GM18502 (cell line): ENCODE measurements around the gene FAM107B.
A peak's percentile ranks its signal among the peaks of the same experiment; 100 is the strongest.
"Not testable (repeated sequence)": the region's sequence is repeated elsewhere in the genome, so short reads cannot be mapped to it uniquely, and the experiment has no call there.

ENCODE experiments used
- ATAC-seq: cut with Tn5 transposase; IDR thresholded peaks from one replicate; pipeline ENCODE4 v1.9.1; 2021; ENCODE audit warnings: mild to moderate bottlenecking; ENCODE audit not compliant: unreplicated experiment, poor library complexity

FAM107B gene

DNA sequence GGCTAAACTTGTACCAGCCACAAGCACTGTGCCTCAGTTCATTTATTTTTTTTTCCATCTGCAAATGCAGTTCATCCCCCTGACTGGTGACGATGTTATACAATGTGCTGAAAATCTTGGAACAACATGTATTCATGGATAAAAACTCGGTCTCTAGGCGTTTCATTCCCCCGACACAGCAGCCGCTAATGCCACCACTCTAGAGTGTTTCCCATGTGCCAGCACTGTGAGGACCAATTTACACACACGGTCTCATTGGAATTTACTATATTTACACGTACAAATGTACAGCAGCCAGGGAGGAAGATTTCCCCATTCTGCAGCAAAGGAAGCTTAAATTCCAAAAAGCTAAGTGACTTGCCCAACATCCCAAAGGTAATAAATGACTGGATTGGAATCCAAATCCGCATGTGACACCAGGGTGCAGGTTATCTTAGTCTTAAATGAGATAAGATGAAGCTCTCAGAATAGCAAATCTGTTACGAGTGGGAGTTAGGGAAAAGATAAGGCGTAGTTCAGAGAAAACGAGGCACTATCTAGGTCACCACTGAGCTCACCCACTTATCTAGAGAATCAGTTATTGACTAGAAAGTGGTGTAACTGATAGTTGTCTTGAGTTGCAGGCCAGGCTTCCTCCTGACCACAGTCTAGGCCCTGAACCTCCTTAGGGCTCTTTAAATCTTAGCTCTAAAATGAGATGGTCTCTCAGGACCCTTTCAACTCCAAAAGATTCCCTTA is 36.7 kb downstream of the FAM107B start:
- no peak for ATAC-seq

DNA sequence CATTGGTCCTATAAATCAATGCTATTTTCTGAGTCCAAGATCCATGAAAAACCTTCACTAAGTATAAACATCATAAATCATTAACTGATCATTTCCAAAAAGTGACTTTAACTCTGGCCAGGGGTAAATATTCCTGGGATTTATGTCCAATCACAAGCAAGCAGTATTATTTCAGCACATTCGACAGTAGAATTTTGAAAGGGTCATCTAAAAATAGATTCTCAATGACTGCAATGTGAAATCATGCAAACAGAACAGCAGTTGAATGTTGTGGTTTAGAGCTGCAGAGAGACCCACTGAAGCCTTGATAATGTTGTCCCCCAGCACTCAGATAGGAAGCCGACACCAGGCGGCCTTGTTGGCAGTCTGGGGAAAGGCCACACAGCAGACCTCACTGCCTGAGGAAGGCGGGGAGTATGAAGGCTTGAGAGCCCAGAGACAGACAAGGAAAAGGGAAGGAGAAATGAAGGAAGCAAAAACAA is 38.1 kb downstream of the FAM107B start:
- no peak for ATAC-seq

DNA sequence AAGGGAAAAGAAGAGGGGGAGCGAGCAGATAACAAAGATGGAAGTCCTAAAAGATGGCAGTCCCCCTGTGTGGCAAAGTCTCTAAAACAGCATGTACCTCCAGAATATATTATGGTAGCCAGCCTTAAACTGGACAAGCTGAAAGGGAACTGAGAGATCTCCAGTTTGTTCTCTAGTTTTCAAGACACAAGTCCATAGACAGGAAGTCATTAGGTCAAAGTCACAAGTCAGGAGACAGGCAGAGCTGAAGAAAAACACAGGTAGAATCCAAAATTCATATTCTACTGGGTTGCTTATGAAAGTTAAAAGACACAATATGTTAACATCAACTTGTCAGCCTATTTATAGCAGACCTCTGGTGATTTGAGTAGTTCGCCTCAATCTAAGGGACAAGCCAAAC is 38.7 kb downstream of the FAM107B start:
- no peak for ATAC-seq

DNA sequence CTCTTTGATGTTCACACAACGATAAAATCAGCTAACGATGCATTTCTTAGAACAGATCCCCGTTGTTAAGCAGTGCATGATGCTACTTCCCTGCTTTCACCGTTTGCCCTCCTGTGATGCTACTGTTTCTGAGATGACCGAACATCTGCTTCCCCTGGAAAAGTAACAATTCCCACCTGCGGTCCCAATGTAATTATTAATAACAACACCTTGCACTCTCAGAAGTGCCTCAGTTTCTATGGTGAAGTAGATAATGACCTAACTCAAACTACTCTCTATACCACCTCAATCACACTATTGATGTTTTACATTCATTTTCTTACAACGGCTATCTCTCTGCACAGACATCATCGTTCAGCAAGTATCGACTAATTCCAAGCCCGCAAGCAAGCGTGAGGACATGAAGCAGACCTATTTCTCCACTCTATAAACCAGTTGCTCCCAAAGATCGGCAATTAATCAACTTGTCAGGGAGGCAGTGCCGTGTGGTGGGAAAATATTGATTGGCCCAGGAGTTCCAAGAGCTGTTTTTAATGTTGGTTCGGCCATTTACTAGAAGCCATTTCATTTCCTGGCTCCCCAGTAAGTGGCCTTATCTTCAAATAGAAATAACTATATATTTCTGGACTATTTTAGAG is 42.7 kb downstream of the FAM107B start:
- ATAC-seq = no peak

DNA sequence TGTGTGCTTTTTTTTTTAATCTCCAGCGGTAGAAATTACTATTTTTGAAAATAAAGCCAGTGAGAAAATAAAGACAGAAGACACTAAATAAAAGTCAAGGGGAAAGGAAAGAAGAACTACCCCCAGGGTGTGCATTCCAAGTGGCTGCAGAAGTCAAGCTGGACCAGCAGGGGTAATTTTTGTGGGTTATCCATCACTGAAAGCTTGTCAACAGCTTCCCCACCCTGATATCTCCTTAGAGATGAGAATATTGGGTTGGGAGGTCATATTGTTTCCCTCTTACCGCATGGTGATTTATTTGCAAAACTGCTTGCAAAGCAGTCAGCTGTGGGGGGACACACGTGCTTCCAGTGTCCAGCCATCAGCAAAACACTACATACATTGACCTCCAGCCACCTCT is 46.4 kb downstream of the FAM107B start:
- ATAC-seq = no peak

DNA sequence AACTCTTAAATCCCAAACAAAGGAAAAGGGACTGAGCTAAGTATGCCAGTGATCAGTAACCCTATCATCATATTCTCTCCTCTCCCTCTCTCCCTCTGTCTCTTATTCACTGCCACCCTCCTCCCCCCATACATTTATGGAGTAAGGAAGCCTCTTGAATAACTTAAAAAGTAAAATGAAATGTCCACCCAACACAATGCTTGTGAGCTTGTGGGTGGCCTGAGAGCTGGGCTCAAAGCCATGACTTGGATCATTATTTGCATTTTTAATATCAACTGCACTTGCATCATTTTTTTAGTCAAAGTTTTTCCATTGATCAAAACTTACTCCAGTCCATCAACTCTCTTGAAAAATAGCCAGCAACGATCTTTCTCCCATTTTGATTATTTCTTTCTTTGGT is 46.8 kb downstream of the FAM107B start:
- no peak for ATAC-seq

DNA sequence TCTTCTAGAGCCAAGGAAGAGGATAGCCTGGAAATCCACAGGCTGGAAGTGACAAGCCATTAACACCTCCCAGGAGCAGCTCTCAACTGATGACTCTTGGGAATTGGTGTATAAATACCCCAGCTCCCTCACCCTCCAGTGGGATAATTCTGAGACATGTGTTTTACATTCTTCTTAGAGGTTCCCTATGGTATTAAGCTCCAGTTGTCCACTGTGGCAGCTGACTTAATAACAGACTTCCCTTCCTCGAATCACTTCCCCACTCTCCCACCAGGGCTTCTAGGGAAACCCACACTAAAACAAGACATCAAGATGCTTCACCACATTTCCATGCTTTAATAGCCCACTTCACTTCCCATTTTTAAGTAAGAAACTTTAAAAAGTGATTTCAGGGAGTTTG is 47.2 kb downstream of the FAM107B start:
- no peak for ATAC-seq

DNA sequence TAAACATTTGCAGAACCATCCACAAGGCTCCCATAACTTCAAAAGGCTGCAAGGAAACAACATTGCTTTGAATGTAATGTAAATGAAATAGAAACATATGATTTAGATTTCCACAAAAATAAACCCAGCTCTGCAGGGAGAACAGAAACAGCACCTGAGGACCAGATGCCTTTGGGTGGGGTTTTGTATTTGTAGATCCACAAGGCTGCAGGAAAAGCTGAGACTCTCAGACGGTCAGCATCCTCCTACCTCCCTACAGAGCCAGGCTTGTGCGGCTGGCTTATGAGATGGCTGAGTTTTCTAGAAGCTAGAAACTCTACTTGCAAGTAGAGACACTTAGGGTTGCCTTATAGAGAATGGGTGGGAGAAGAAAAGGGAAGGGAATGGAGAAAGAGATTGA is 49.8 kb downstream of the FAM107B start:
- no peak for ATAC-seq

DNA sequence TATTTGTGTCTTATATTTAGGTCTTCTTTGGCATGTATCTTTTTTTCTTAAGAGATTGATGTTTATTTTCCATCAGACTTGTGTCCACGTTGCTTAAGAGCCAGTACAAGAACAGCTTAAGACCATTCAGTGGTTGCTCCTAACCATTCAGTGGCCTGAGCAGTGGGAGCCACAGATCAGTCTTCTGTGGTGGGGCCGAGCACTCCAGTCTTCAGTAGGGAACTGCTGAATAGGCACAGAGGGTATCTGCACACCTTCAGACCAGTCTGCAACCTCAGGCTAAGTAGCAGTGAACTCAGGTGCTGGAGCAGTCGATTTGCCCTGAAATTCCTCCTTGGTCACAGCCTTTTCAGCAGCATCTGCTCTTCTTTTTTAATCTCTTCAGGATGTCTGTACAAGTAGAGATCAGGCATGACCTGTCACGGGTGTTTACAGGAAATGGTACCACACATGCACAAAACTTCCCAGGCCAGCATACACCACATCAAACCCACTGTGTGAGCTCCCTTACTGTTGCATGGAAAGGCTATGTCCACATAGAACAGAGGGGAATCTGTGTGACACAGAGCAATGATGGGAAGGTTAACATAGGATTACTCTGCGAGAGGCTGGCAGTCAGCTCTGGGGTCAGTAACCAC is 51.5 kb downstream of the FAM107B start:
- ATAC-seq = no peak

DNA sequence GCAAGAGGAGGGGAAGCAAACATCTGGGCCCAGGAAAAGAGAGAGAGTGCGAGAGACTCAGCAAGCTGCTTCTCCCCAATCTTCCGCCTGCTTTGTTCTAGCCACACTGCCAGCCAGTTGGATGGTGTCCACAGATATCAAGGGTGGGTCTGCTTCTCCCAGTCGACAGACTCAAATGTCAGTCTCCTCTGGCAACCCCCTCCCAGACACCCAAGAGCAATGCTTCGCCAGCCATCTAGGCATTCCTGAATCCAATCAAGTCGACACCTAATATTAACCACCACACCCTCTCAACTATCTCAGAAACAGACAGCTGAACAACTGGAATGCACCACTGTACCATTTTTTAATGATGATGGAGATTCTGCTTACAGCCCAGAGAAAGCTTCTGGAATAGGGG is 57.1 kb downstream of the FAM107B start:
- ATAC-seq = no peak

DNA sequence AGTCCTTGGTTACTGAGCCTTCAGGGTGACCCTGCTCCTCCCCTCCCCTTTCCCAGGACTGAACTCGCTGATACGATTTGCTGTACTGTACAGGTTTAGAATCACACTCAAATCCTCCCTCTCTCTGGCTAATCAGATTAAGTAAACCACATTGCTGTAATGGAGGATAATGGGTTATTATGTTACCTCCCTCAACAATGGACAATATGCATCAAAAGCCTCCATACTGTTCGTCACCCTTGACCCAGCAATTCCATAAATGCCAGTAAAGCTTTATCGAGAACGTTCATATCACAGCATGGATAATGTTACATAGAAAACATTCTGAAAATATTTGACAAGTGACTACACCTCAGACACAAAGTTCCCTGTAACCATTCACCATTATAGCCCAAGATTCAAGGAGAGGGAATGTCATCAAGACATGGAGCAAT is 61.7 kb downstream of the FAM107B start:
- ATAC-seq = no peak

DNA sequence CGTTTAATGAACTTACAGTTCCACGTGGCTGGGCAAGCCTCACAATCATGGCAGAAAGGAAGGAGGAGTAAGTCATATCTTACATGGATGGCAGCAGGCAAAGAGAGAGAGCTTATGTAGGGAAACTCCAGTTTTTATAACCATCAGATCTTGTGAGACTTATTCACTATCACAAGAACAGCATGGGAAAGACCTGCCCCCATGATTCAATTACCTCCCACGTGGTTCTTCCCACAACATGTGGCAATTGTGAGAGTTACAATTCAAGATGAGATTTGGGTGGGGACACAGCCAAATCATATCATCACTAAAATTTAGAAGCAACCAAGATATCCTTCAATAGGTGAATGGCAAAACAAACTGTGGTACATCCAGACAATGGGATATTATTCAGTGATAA is 65.4 kb downstream of the FAM107B start:
- not testable (repeated sequence) for ATAC-seq

DNA sequence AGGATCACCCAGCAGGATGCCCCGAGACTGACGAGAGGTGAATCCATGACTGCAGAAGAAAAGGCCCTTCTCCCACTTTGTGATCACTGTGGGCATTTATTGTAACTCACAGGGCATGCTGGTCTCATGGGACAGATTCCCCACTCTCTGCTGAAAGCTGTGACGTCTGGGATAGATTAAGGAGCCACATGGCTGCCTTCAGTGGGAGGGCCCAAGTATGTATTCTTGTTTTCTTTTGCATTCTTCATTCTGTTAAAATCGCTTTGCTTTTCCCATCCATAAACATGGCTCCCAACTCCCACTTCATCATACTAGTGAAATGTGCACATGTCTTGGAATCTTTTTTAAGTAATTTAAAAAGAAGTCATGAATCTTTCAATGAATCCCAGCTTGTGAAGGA is 67.2 kb downstream of the FAM107B start:
- ATAC-seq = no peak

DNA sequence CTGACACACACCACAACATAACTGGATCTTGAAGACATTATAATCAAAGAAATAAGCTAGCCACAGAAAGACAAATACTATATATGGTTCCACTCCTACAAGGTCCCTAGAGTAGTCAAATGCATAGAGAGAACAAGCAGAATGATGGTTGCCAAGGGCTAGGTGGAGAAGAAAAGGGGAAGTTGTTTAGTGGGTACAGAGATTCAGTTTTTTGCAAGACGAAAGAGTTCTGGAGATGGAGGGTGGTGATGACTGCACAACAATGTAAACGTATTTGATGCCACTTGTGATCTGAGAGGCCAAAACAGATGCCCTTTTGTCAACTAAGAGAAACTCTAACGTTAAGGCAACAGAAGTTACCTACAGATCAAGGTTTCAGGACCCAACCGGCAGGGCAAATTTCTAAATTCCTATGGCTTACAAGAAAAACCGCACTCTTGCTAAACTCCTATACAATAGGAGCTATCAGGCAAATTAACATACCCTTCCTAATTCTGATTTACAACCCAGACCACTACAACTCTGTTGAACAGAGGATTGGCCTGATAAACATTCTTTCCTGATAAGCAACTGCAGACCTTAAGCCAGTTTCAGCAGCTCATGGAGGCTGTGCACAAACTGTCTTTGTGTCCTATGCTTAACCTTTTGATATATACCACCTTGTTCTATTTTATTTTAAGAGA is 69.0 kb downstream of the FAM107B start:
- ATAC-seq = peak; percentile 55

DNA sequence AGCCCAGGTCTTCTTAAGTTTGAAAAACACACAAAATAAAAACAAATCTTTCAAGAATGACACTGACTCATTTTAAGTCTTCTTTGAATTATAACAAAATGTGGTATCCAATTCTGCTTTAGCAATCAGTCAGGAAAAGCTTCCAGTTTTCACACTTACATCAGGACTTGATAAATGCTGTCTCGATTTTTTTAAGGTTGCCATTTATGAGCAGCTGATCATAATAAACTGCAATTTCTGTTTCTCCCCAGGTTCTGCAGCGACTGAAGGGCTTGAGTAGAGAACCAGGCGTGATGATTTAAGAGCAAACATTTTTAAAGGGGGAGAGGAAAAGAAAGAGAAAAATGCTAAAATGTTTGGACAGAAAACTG is 71.1 kb downstream of the FAM107B start:
- no peak for ATAC-seq

DNA sequence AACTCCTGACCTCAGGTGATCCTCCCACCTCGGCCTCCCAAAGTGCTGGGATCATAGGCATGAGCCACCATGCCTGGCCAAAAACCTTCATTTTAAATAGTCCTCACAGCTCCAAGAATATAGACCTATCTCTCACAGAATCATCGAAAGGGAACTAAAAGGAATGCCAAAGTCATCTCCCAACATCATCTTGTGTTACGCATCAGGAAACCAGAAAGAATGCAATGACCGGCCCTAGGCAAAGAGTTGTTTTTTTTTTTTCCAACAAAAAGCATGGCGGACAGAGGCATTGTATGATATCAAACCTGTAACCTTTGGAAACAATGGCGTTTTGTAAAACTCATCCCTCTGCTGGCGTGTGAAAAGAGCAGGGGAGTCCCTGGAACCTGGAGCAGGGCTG is 73.2 kb downstream of the FAM107B start:
- ATAC-seq = no peak

DNA sequence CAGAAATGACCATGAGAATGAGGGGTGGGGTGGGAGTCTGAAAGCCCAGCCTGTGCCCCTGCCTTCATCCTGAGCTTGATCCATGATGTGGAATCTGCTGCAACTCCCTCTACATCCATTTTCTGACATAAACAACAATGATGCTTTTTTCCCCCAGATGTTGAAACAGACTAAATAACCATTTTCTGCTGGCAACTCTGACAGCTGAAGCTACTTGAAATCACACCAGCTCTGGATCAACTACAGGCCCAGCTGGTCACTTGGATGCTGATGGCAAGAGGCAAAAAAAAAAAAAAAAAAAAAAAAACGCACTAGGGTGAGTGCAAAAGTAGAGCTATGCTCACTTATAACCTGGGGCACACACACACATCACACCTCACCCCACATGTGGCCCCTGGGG is 74.2 kb downstream of the FAM107B start:
- no peak for ATAC-seq

DNA sequence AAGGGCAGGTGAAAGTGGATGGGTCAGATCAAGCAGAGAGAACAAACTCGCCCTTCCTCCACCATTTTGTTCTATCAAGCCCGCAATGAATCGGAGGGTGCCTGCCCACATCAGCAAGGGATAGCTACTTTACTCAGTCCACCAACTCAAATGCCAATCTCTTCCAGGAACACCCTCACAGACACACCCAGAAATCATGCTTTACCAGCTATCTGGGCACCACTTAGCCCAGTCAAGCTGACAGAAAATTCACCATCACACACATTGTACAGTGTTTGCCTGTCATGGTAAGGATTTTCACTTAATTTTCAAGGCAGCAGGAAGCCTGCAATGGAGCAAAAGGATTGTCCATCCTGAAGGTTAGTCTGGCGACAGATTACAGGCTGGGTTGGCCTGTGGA is 75.2 kb downstream of the FAM107B start:
- no peak for ATAC-seq

DNA sequence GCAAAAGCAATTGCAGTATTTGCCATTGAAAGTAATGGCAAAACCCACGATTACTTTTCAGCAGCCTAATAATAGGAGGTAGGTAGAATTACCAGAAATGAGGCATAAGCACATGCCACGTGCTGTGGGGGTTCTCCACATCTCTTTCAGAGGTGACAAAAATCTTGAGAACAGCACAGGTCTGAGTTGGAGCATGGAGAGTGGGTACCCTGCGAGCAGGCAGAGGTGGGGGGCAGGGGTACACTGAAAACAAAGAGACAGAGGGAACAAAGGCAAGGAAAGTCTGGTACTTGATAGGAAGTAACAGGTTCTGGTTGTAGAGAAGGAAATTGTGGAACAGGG is 75.9 kb downstream of the FAM107B start:
- ATAC-seq = no peak

DNA sequence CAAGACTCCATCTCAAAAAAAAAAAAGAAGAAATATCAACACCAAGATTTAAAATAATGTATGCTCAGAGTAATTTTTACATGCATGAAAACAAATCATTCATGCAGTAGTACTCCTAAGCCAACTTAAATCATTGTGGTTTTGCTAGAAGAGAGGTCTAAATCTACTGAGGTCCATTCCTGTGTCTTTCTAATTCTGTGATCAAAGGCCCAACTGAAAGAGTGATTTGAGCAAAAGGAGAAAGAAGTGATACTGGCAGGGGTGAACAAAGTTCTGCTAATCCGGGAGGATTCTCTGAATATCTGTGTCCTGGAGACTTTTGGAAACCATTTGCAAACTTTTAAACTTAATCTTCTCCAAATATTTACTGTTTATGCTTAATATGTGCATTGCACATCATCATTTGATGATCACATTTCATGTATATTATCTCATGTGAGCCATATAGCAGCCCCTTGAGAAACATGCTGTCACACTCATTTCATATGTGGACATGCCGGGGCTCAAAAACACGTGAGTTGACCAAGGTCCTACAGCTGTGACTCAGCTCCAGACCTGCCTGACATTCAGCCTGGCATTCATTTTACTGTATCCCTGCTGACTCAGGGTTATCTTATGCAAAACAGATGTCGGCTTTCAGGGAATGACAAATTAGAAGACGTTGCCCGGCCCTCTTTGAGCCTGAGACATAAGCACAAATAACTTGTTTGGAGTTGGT is 76.4 kb downstream of the FAM107B start:
- no peak for ATAC-seq

DNA sequence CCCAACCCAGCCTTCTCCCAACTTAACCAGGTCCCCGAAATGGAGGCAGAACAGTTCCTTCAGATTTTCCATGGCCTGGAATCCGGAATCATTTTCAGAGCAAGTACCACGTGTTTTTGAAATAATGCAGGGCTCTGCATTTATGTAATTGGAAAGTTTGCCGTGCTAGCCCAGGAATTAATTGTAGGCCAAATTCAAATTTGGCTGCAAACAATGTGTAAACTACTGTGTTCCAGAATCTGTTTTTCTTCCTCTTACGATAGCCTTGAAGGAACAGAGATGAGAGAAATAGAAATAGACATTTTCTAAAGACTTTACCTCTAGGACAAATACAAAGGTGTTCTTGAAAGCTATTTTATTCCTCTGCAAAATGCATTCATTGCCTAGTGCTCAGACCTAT is 77.4 kb downstream of the FAM107B start:
- ATAC-seq = no peak
